Peyer's patch (tissue), 4 donors: ENCODE measurements around the gene HABP4. TPM values are rescaled to one million over a fixed set of nuclear protein-coding genes. Genes with fewer than 3 reads are reported as not detected.

Source experiments
- DNase-seq, 3 donors: peaks; one replicate each; pipeline ENCODE4 v3.0.0-alpha.2; 2017 to 2019
- H3K27ac ChIP-seq, 4 donors: fragments of 200-600 bp; sonication (generic); one replicate each; pipeline ENCODE4 v1.5.1; 2016 to 2019
- H3K27me3 ChIP-seq, 2 donors: fragments of 200-600 bp; sonication (generic); one replicate each; pipeline ENCODE4 v1.5.1; 2019
- H3K36me3 ChIP-seq, 3 donors: fragments of 200-600 bp; sonication (generic); one replicate each; pipeline ENCODE4 v1.5.1; 2016 to 2019
- H3K4me1 ChIP-seq, 4 donors: fragments of 200-600 bp; sonication (generic); one replicate each; pipeline ENCODE4 v1.5.1; 2016 to 2019
- H3K4me3 ChIP-seq, 4 donors: fragments of 200-600 bp; sonication (generic); 1 replicate in 3 of 4; 2 replicates in 1 of 4; pipeline ENCODE4 v1.5.1; 2016 to 2019; ENCODE audit warnings: mild to moderate bottlenecking in 1 of 4
- H3K9me3 ChIP-seq, 4 donors: fragments of 200-600 bp; sonication (generic); one replicate each; pipeline ENCODE4 v1.5.1; 2016 to 2019; ENCODE audit warnings: mild to moderate bottlenecking in 1 of 4
- POLR2A ChIP-seq, 2 donors: fragments of 450-650 bp; IDR thresholded peaks; one replicate each; pipeline ENCODE4 v1.5.1; 2017; ENCODE audit warnings: antibody characterized with exemption in 2 of 2, mild to moderate bottlenecking in 2 of 2, moderate library complexity in 2 of 2
- total RNA-seq, 4 donors: library from RNA; depleted of rRNA; stranded (reverse); fragments of >200 nt; gene quantifications; one replicate each; pipeline ENCODE4 v1.1.0, GENCODE V29; 2016
- TF ChIP-seq, protein P1 (sequence below), 6 experiments: fragments of 450-650 bp in 4 of 6; fragments of 200-600 bp in 2 of 6; sonication (generic) in 1 of 6; IDR thresholded peaks; one replicate each; pipeline ENCODE4 v1.5.1; 2017 to 2019; ENCODE audit warnings: antibody characterized with exemption in 6 of 6, mild to moderate bottlenecking in 3 of 6, moderate library complexity in 1 of 6

The HABP4 gene
- total RNA-seq, 4 donors from 2014 or later: 3.2 to 19.8 (median 5.1) TPM

DNA sequence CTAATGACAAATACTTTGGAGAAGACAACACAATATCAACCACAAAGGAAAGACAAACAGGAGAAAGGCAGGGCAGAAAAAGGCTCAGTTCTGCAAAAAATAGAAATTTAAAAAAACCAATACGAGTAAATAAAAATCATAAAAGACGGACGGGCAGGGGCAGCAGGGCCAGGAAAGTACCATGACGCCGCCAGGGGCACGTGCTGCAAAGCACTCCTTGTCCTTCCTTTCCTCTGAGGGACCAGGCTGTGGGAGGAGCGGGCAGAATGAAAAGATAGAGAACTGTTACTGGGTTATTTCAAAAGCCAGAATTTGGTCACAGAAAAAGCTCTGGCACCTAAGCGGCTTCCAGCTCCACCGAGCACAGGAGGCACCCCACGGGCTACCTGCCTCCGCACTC is 53.9 kb downstream of the HABP4 start:
- H3K27ac ChIP-seq: no peak overlapping the region
- DNase-seq: no peak
- H3K9me3 ChIP-seq: no peaks in the 10 kb centered on the region
- H3K36me3 ChIP-seq: peaks cover 0 to 14% (median 0%) of the 10 kb centered on the region in 3 donors
- no peaks in the 10 kb centered on the region for H3K27me3 ChIP-seq
- H3K4me1 ChIP-seq: no peaks in the 10 kb centered on the region
- H3K4me3 ChIP-seq: no peak overlapping the region
- TF ChIP-seq, protein P1, sequence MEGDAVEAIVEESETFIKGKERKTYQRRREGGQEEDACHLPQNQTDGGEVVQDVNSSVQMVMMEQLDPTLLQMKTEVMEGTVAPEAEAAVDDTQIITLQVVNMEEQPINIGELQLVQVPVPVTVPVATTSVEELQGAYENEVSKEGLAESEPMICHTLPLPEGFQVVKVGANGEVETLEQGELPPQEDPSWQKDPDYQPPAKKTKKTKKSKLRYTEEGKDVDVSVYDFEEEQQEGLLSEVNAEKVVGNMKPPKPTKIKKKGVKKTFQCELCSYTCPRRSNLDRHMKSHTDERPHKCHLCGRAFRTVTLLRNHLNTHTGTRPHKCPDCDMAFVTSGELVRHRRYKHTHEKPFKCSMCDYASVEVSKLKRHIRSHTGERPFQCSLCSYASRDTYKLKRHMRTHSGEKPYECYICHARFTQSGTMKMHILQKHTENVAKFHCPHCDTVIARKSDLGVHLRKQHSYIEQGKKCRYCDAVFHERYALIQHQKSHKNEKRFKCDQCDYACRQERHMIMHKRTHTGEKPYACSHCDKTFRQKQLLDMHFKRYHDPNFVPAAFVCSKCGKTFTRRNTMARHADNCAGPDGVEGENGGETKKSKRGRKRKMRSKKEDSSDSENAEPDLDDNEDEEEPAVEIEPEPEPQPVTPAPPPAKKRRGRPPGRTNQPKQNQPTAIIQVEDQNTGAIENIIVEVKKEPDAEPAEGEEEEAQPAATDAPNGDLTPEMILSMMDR (IDR thresholded peaks at IDR 0.05): no peak
- TF ChIP-seq POLR2A (IDR thresholded peaks at IDR 0.05): no peak

DNA sequence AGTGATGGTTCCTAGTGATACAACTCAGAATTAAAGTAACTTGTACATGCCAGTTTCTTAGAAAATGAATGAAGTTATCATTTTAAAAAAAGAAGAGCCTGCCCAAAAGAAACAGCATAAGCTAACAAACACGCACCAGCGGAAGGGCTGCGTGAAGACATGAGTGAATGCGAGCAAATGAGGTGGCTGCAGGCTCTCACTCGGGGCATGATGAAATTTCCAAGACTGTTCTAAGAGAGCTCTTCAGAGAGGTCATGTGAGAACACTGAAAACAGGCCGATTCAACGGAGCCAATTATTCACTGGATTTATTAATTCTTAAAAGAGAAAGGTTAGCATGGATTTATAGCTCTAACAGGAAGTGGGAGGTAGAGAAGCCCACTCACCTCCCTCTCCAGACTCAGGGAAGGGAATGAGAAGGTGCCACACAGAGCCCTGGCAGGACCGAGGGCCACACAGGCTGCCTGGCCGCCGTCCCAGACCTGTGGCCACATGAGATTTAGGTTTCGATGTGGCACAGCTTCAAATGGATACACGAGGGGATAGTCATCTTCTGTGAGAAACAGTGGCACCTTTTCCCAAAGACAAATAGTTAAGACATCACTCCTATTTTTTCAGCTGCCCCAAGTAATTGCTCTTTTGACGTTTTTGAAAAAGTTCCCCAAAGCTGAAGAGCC is 55.5 kb downstream of the HABP4 start:
- peaks cover 0 to 17% (median 0%) of the 10 kb centered on the region in 3 donors for H3K36me3 ChIP-seq
- no peak for TF ChIP-seq POLR2A (IDR thresholded peaks at IDR 0.05)
- TF ChIP-seq, protein P1 (IDR thresholded peaks at IDR 0.05): no peak
- H3K9me3 ChIP-seq: no peaks in the 10 kb centered on the region
- no peaks in the 10 kb centered on the region for H3K27me3 ChIP-seq
- H3K4me1 ChIP-seq: no peaks in the 10 kb centered on the region
- H3K27ac ChIP-seq: no peak overlapping the region
- no peak overlapping the region for H3K4me3 ChIP-seq
- DNase-seq: no peak

DNA sequence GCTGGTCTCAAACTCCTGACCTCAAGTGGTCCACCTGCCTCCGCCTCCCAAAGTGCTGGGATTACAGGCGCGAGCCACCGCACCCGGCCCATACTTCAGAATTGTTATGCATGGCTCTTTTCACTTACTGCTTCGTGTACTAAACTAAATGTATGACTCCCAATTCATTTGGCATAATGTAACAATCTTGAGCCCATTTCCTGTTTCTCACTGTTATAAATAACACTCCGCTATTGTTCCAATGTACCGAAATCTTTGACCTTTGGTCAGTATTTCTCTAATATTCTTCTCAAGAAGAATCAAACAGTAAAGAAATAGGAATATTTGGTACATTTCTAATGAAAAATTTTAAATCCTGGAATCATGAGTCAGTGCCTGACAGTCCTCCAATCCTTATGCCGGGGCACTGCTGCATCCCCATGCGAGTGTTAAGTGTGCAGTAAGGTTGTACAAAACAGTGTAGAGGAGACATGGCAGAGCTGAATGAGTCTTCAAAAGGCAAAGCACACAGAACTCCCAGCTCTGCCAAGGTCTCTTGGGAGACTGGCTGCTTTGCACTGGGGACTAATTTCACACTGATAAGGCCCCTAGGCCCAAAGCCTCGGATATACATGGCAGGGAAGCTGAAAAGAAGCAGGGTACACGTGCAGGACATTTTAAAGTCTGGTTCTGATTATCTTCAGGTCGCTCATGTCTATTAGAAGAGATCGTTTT is 58.4 kb downstream of the HABP4 start:
- Histone ChIP-seq H3K36me3 (peaks cover 0 to 19% (median 0%) of the 10 kb centered on the region in 3 donors), H3K9me3 (no peaks in the 10 kb centered on the region), H3K4me3 (no peak overlapping the region), H3K27ac (no peak overlapping the region), H3K4me1 (no peaks in the 10 kb centered on the region), H3K27me3 (no peaks in the 10 kb centered on the region)
- no peak for DNase-seq
- TF ChIP-seq POLR2A (IDR thresholded peaks at IDR 0.05): no peak
- TF ChIP-seq, protein P1 (IDR thresholded peaks at IDR 0.05): no peak

DNA sequence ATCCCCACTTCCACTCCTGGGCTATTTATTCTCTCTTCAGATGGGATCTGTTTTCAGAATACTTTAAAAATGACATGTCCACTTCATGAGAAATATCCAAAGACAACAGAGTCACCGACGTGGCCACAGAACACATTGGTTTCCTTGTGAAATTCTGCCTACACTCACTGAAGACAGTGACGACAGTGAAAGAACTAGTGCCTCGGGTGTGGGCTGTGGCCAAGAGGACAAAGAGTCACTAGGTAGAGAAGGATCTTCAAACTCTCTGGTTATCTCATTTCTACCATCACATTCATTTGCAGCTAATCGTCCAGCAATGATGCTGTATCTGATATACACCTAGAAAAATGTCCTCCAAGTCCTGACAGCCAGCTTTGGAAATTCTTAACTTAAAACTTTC is 59.1 kb downstream of the HABP4 start:
- Histone ChIP-seq H3K9me3 (no peaks in the 10 kb centered on the region), H3K4me3 (no peak overlapping the region), H3K4me1 (no peaks in the 10 kb centered on the region), H3K36me3 (peaks cover 0 to 20% (median 0%) of the 10 kb centered on the region in 3 donors), H3K27ac (no peak overlapping the region), H3K27me3 (no peaks in the 10 kb centered on the region)
- no peak for TF ChIP-seq POLR2A (IDR thresholded peaks at IDR 0.05)
- TF ChIP-seq, protein P1 (IDR thresholded peaks at IDR 0.05): no peak
- no peak for DNase-seq

DNA sequence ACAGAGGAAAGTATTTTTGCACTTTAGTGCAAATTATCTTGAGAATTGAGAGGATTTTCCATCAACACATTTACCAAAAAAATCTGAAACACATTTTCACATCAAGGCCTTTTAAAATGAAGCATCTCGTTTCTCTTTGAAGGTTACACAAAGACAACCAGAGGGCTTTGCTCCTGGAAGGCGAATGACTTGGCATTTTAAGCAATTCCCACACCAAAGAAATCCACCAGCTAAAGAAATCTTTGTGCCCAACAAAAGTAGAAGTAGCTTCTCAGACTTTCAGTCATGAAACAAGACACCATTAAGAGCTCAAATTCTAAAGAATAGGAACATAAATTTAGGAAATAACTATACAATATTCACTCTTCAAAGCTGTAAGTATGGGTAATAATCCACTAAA is 59.9 kb downstream of the HABP4 start:
- DNase-seq: no peak
- Histone ChIP-seq H3K9me3 (no peaks in the 10 kb centered on the region), H3K4me3 (no peak overlapping the region), H3K27me3 (no peaks in the 10 kb centered on the region), H3K27ac (no peak overlapping the region), H3K36me3 (peaks cover 0 to 15% (median 0%) of the 10 kb centered on the region in 3 donors), H3K4me1 (no peaks in the 10 kb centered on the region)
- TF ChIP-seq, protein P1 (IDR thresholded peaks at IDR 0.05): no peak
- TF ChIP-seq POLR2A (IDR thresholded peaks at IDR 0.05): no peak
